PC-3 (cell line): ENCODE measurements around the gene EXD2.

ENCODE experiments used
- EZH2 ChIP-seq: fragments of 300-600 bp; sonication (generic); IDR thresholded peaks from one replicate; pipeline ENCODE4 v1.6.1; 2017; ENCODE audit warnings: antibody characterized with exemption, mild to moderate bottlenecking, low read length; ENCODE audit not compliant: unreplicated experiment
- EZH2phosphoT487 ChIP-seq: fragments of 300-600 bp; sonication (generic); IDR thresholded peaks from 2 replicates; pipeline ENCODE4 v1.6.1; 2018; ENCODE audit warnings: mild to moderate bottlenecking, antibody characterized with exemption, low read length, borderline replicate concordance
- TF ChIP-seq, protein P1 (sequence below): fragments of 300-600 bp; sonication (generic); conservative IDR thresholded peaks from 2 replicates; pipeline ENCODE4 v1.5.1; 2017; ENCODE audit warnings: antibody characterized with exemption, low read depth, mild to moderate bottlenecking, low read length

DNA sequence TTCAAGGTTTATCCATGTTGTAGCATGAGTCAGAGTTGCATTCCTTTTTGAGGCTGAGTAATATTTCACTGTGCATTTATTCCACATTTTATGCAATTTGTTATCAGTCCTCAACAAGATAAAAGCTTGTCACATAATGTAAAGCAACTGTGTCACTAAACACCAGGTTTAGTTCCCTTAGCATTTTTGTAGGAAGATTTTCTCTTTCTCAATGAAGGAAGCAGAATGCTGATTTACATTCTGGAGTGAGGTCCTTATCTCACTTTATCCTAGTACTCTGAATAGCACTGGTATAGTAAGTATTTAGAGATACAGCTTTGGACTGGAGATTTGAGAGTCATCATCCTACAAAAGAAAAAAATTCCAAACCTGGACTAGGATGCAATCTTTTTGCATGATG is 9.8 kb upstream of the EXD2 start:
- TF ChIP-seq EZH2phosphoT487 (no peak), EZH2 (no peak)
- TF ChIP-seq, protein P1, sequence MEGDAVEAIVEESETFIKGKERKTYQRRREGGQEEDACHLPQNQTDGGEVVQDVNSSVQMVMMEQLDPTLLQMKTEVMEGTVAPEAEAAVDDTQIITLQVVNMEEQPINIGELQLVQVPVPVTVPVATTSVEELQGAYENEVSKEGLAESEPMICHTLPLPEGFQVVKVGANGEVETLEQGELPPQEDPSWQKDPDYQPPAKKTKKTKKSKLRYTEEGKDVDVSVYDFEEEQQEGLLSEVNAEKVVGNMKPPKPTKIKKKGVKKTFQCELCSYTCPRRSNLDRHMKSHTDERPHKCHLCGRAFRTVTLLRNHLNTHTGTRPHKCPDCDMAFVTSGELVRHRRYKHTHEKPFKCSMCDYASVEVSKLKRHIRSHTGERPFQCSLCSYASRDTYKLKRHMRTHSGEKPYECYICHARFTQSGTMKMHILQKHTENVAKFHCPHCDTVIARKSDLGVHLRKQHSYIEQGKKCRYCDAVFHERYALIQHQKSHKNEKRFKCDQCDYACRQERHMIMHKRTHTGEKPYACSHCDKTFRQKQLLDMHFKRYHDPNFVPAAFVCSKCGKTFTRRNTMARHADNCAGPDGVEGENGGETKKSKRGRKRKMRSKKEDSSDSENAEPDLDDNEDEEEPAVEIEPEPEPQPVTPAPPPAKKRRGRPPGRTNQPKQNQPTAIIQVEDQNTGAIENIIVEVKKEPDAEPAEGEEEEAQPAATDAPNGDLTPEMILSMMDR, result no peak
